CD4-positive, alpha-beta T cell treated with Interleukin-17A for 1 hour (primary cell): ENCODE data around the gene MYL10.
"Not testable (repeated sequence)": the region's sequence is repeated elsewhere in the genome, so short reads cannot be mapped to it uniquely, and the experiment has no call there.

Source experiments
- DNase-seq: peaks from one replicate; pipeline ENCODE4 v3.0.0-alpha.2; 2020

Gene MYL10

DNA sequence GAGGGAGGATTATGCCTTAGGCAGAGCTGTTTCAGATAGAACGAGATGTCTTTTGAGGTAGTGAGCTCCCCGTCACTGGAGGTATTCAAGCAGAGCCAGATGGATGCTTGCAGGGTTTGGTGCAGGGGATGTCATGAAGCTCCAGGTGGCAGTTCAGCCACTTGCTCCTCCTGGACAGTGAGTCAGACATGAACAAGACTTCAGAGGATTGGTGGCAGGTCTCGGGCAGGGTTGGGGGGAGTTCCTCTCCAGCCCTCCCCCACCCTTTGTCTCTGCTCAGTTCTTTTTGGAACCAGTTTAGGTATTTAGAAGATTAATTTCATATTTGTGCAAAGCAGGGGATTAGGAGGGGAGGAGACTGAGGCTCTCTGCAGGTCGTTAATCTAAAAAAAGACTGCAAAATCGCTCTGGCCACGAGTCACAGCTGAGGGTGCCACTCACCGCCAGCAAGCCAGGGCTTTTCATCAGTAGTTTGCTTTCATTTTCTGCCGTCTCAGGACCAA is 21.5 kb upstream of the MYL10 start:
- DNase-seq, result no peak

DNA sequence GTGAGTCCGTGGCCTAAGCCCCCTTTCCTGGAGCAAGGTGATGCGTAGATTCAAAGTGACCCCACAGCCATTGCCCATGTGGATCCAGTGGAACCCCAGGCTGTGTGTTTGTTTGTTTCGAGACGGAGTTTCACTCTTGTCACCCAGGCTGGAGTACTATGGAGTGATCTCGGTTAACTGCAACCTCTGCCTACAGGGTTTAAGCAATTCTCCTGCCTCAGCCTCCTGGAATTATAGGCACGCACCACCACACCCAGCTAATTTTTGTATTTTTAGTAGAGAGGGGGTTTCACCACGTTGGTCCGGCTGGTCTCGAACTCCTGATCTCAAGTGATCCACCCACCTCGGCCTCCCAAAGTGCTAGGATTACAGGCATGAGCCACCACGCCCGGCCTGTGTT is 18.8 kb upstream of the MYL10 start:
- not testable (repeated sequence) for DNase-seq

DNA sequence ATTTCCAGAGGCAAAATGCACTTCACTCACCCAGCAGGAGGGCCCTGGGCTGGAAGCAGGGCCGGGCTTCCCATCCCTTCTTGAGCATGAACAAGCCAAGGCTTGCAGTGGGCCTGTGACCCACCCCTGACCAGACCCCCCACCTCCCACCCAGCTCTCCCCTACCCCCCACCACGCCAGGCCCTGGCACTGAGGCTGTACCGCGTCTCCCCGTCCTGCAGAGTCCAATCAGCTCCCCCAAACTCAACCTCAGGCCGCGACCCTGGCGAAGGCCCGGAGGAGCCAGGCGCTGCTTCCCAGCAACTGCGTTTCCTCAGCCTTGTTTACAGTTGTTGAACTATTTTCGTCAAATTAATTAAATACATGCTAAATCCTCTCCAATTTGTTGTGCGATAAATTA is 16.9 kb upstream of the MYL10 start:
- no peak for DNase-seq

DNA sequence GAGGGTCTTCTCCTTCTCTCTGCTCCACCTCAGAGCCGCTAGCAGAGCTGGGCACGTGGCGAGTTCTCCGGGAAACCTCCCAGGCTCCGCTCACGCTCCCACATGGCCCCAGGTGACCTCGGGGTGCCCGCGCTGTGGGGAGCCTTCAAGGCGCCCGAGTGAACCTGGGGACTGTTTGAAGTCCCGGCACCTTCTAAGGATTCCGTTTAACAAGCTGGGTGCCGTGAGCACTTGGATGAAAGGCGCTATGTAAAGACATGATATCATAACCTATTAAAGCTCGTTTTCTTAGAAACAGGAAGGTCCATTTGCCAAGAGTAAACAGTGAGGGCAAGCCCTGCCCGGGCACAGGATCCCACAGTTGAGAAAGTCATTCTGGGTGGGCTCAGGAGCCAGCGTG is 15.8 kb upstream of the MYL10 start:
- DNase-seq, result no peak

DNA sequence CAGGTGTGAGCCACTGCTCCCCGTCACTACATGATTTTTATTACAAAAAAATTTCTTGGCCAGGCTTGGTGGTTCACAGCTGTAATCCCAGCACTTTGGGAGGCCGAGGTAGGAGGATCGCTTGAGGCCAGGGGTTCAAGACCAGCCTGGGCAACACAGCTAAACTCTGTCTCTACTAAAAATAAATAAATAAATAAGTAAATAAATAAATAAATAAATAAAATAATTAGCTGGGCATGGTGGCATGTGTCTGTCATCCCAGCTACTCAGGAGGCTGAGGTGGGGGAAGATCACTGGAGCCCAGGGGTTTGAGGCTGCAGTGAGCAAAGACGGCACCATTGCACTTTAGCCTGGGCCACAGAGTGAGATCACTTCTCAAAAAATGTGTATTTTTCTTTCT is 10.0 kb upstream of the MYL10 start:
- DNase-seq, result not testable (repeated sequence)

DNA sequence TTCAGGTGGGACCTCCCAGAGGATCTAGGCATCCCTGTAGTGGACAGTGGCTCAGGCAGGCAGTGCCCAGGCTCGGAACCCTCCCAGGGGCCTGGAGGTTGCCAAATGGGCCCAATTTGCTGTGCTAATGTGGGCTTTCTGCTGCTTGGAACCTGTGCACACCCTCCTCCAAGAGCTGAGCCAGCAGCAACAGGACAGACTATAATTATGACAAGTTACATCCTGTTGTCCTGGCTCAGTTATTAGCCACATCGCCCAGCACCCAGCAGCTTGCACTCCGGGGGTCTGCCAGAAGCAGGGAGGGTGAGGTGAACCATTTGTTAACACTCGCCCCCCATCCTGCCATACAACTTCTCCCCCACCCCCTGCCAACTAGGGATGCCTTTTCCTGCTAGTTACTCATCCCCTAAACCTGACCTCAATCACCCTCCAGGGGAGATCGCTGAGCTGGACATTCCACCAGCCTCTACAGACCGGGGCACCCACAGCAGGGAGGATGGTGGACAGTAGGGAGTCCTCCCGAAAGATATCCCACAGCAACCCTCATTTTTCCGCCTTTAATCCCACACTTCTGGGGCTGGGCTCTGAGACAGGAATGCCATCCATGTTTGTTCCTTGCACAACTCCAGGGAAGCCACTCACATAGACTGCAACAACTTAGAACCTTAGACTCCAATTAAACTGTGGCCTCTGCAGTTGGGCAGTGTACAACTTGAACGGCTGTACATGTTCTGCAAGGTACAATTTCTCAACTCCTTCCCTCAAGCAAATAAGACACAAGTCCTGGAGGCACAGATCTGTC is 7.9 kb upstream of the MYL10 start:
- no peak for DNase-seq

DNA sequence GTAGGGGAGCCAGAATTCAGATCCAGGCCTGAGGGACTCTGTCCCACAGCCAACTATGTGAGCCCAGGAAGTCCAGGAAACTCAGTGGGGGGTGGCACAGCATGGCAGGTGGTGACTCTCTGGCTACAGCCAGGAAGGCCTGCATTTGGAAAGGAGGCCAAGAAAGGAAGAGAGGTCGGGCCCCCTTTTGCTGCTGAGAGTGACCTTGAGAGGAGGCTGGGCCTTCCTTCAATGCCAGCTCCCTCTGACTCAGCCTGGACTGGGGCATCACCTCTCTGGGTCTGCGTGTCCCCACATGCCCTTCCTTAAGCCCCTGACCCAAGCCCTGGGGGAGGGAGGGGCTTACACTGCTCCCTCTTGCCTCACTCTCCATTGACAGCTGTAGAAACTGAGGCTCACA is 6.4 kb upstream of the MYL10 start:
- no peak for DNase-seq

DNA sequence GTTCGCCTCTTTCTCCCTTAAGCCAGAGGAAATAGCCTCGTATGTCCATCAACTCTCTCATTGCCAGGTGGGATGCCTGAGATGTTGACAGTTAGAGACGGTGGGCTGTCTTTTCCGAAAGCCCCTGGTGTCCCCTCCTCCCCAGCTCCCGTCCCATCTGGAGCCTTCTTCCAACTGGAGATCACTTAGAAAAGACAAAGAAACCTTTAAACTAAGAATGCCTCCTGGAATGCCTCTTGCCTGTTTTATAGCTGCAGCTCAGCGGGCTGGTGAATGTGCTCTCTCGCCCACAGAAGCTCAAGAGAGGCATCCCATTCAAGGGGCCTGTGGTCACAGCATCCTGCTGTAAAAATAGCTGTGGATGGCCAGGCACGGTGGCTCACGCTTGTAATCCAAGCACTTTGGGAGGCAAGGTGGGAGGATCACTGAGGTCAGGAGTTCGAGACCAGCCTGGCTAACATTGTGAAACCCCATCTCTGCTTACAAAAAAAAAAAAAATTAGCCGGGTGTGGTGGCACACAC is 5.2 kb upstream of the MYL10 start:
- no peak for DNase-seq

DNA sequence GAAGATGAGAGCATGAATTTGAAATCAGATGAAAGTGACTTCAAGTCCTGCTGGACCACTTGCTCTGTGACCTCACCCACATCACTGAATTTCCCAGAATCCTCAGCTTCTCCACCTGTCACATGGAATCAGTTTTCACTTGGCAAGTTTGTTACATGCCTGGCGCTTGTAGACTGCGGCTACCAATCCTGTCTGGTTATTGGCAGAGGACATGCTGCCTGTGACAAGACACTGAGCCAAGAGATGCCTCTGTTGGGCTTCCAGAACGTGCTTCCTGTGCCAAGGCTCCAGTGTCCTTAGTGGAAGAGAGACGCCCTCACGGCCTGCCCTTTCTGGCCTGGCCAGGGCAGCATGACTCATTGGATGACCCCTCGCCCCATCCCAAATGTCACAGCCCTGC is 4.4 kb upstream of the MYL10 start:
- no peak for DNase-seq

DNA sequence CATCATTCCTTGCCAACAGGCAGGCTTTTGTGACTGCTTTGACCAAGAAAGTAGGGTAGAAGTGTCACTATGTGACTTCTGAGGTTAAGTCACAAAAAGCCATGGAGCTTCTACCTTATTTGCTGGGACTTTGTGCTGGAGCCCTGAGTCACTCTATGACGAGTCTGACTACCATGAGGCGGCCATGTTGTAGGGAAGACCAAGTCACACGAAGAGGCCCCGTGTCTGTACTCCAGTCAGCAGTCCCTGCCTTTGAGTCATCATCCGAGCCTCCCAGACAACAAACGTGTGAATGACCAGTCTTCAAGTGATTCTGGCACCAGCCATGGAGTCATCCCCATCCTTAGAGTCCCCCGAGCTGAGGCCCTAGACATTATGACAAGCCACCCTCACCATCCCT is 3.5 kb upstream of the MYL10 start:
- no peak for DNase-seq

DNA sequence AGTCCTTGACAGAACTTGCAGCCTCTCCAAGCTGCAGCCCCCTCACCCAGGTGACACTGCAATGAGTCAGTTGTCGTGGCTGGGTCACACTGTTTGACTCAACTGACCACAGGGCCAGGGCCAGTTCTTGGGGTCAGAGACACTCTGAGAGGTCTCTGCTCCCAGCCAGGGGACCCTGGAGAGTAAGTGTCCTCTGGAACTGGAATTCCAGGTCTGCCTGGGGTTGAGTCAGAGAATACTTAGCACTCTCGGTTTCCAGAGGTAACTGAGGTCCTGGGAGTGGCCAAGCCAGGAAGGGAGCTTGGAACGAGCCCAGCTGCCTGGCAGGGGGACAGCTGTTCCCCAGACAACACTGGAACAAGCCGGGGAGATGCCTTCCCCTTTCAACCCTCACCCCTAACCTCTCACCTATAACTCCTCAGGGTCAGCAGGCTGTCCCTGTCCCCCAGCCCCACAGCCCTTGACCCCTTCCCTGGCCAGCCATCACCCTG is 2.2 kb upstream of the MYL10 start:
- no peak for DNase-seq

DNA sequence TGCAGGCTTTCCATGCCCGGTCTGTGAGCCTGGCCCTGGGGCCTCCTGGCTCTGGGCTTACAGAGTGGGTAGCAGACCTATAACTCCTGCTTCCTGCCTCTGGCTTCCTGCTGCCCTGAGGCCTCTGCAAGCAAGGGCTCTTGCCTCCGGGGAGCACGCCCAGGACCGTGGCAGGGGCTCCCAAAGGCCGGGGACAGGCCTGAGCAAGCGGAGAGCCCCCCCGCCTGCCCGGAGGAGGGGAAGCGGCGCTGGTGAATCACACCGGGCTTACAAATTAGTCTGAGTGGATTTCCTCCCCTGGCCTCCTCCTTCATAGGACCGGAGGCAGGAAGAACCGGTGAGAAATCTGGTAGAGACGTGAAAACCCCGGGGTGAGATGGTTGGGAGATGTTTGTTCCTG is 1.5 kb upstream of the MYL10 start:
- DNase-seq, result no peak

DNA sequence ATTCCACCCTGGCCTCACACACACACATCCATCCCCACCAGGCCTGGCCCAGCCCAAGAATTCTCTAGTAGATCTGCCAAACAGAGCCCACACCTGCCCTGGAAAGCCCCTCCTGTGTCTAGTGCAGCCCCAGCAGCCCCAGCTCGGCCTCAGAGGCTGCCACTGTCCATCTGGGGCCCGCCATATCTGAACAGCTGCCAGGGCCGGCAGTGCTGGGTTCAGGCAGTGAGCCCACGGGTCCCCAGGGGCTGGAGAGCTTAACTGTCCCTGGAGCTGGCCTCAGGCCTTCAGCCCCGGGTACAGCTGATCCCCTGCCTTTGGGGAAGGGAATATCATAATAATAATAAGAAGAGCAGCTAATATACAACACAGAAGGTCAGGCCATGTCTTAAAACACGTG is 574 bp downstream of the MYL10 start:
- DNase-seq, result no peak

DNA sequence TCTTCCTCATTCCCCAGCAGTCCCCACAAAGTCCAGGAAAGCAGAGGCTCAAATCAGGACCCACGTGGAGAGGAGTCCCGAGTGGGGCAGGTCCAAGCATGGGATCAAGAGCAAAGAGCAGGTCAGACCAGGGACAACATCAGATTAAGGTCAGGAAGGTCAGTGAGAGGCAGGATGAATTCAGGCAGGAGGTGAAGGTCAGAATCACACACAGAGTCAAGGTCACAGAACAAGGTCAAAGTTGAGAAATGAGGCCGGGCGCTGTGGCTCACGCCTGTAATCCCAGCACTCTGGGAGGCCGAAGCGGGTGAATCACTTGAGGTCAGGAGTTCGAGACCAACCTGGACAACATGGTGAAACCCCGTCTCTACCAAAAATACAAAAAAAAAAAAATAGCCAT is 2.3 kb downstream of the MYL10 start:
- no peak for DNase-seq

DNA sequence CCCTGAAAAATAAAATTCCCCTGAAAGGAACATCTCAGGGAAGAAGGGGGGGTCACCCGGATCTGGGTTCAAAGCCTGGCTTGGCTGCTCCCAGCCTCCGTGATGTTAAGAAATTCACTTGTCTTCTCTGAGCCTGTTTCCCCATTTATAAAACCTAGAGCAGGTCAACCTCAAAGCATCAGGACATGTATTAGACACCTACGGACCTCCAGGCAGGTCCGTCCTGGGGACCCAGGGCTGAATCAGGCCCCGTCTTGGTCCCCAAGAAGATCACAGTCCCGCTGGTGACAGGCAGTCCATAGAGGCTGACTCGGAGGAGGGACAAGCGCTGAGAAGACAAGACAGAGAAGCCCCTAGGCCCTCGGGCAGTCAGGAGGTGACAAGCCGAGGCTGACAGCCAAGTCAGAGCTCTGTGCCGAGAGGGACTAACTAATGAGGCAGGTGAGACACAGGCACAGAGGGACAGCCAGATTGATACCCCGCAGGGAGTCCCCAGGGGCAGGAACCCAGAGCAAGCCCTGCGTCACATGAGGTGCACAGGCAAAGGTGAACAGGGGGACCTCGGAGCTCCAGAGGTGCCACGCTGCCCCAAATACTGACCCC is 2.9 kb downstream of the MYL10 start:
- DNase-seq, result no peak

DNA sequence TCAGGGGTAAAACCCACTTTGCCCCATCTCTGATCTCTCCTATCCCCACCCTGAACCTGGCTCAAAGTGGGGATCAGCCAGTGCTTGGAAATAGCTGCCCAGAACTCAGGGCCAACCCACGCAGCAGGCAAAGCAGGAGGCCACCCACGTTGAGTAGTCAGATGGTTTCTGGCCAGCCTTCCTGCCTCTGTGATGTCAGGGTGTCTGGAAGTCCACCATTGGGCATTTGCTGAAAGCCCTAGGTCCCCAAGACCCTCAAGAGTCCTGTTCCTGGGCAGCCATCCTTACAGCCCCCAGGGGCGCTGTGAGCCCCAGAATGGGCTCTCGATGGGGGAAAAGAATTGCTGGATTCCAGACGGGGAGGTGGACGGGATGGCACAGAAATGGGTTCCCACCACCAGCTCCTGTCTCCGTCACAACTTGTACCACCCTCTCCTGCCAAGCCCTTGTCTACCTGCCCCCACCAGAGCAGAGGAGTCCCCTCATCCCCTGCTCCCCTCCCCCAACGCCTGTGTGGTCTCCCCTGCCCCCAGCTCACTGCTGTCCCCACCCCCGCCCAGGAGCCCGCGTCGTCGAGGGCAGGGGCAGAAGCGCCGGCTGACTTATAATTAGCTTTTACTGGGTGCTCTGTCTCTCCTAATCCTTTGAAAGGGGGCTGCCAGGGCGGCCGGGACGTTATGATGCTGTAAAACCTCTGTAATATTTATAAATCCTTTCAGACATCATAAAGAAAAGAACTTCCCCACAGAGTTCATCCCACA is 3.9 kb downstream of the MYL10 start:
- no peak for DNase-seq

DNA sequence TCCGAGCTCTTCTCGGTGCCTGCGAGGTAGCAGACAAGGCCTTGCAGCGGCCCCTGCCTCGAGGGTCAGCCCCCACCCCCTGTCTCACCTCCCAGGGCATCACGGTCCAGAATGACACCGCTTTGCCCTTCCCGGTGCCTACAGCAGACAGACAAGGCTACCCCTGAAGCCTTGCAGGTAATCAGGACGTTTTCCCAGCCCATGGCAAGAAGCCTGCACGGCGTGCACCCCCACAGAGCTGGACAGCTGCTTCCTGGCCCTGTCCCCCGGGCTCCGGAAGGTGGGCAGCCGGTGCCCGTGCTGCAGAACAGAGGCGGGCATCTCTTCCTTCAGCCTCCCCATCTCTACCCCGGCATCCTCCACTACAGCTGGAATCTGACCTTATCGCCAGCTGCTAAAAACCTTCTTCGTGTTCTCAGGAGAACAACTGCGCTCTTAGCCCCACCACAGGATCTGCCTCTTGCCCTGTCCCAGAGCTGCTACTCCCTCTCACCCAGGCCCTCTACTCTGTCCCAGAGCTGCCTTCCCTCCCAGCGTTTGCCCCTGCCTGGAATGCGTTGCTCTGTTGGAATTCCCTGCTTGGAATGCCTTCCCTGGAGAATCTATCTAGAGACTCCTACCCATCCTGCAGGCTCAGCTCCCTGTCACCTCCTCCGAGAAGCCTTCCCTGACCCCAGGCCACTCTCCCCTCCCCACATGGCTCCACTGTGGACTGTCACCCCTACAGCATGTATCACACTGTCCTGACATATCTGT is 4.7 kb downstream of the MYL10 start:
- DNase-seq, result no peak

DNA sequence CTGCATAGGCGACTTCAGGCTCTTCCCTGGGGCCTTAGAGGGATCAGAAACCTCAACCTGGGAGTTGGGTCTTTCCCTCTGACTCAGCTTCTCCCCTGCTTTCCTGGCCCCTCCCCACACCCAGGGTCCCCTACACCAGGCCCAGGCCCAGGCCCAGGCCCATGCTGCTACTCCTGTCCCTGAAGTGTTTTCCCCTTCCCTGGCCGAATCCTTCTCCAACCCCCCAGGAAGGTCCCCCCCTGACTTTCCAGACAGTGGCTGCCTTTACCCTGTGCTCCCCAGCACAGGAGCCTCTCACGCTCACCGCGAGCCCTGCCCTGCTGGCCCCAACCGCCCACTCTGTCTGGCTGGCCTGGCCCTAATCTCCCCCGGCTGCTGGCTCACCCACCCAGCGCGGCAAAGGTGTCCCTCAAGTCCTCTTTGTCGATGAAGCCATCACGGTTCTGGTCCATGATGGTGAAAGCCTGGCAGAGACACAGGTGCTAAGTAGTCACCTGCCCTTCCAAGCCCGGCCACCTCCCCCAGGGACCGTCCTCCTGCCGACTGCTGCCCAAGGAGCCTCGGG is 6.4 kb downstream of the MYL10 start:
- DNase-seq, result no peak

DNA sequence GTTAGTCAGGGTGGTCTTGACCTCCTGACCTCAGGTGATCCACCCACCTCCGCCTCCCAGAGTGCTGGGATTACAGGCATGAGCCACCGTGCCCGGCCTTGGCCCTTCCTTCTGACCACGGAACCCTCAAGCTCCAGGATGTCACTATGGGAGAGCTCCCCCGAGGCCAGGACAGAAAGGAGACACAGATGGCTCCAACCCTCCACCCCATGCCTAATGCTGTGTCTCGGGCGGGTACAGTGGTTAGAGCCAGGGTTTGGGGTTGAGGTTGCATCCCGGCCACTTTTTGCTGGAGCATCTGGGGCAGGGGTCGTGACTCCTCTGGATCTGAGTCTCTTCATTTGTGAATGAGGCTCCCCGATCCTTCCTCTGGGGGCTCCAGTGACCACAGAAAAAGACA is 8.1 kb downstream of the MYL10 start:
- DNase-seq, result no peak

DNA sequence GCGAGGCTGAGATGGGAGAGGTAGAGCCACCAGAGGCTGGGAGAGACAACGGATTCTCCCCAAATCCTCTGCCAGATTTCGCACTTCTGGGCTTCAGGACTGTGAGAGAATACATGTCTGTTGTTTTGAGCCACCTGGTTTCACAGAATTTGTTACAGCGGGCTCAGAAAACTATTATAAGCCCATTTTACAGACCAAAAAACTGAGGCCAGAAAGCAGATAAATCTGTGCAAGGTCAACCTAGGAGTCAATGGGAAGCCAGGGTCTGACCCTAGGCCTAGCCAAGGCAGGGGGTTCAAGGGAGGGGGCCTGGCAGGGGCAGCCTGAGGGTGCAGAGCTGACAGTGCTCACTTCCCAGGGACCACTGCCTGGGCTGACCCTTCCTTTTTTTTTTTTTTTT is 8.7 kb downstream of the MYL10 start:
- DNase-seq, result no peak

DNA sequence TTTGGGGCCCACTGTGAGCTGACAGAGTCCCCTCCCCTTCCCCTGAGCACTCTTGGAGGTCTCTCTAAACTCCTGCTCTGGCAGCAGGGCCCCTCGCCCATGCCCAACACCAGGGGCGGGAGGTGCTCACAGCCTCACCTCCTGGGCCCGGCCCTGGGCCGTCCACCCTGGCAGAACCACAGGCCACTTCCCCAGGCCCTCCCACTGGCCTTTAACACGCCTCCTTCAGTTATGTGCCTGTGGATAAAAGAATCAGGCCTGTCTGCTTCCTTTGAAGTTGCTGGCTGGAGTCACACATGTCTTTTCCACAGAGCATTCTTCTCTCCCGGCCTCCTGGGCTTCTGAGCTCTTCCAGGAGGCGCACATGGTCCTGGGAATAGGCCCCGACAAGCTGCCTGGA is 10.2 kb downstream of the MYL10 start:
- no peak for DNase-seq

DNA sequence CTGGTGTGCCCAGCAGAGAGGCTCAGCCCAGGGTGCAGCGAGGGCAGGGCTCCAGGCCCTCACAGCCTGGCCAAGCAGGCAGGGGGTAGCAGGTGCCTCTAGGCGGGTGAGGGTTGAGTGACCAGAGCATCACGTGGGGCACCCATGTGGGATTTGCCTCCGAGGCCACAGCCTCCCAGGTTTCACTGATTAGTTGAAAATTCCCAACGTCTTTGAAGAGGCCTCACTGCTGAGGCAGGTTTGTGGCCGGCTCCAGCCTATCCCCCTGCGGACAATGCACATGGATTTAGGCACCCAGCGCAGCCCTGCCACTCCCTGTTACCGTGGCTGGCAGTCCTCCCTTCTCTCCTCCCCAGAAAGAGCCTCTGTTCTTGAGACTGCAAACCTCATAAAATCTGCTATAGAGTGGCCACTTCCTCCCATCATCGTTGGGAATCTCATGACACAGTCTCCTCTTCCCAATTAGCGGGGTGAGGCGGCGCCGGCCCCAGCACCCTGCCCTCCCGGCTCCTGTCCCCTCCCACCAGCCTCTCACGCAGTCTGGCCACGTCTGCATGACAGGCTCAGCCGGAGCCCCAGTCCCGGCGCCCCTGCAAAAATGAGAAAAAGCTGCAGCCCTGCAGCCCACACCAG is 10.8 kb downstream of the MYL10 start:
- DNase-seq, result no peak
